ENCODE measurements around the gene CDK5RAP2. TPM values are rescaled to one million over a fixed set of nuclear protein-coding genes. Genes with fewer than 3 reads are reported as not detected.
A peak's percentile ranks its signal among the peaks of the same experiment; 100 is the strongest.

The CDK5RAP2 gene
- total RNA-seq, 1 experiment from 2014 or later = 56.4 TPM

- Histone ChIP-seq H4K20me1 (ENCODE audit: control insufficient read depth, insufficient read depth, insufficient read length) (no peaks in the 10 kb centered on the region), H3K4me1 (ENCODE audit: insufficient read depth, low read length) (no peaks in the 10 kb centered on the region), H2AFZ (ENCODE audit: low read length) (no peak overlapping the region), H3K23me2 (ENCODE audit: insufficient read length, low read depth, low read length, poor library complexity, severe bottlenecking) (no peaks in the 10 kb centered on the region), H3K79me2 (ENCODE audit: insufficient read depth, low read length) (no peaks in the 10 kb centered on the region), H3K9me3 (ENCODE audit: control insufficient read depth, low read depth, low read length) (no peaks in the 10 kb centered on the region), H3K18ac (ENCODE audit: insufficient read length, low read depth, low read length) (peak overlapping the region; percentile 84), H2BK12ac (ENCODE audit: insufficient read length, low read depth, low read length) (no peak overlapping the region), H3T11ph (ENCODE audit: low read length) (no peak overlapping the region), H2AK5ac (ENCODE audit: insufficient read length, low read length) (no peak overlapping the region), H2BK20ac (ENCODE audit: low read depth, low read length, poor library complexity, severe bottlenecking) (no peak overlapping the region), H3K27me3 (ENCODE audit: insufficient read depth, low read length) (no peaks in the 10 kb centered on the region), H3K27ac (ENCODE audit: insufficient read length, low read depth, low read length) (no peak overlapping the region), H4K8ac (replicated peaks; ENCODE audit: insufficient read length, low read depth, low read length) (no peak overlapping the region), H2BK5ac (ENCODE audit: insufficient read length, low read length) (no peak overlapping the region), H3K14ac (ENCODE audit: insufficient read depth, low read length) (no peak overlapping the region), H3K56ac (ENCODE audit: insufficient read length, low read depth, low read length) (no peak overlapping the region), H3K9ac (ENCODE audit: extremely low read depth, insufficient read length, low read length) (no peak overlapping the region), H3K79me1 (ENCODE audit: insufficient read depth, low read depth, low read length, poor library complexity, severe bottlenecking) (no peaks in the 10 kb centered on the region), H4K91ac (ENCODE audit: insufficient read length, low read depth, low read length) (no peak overlapping the region), H2BK120ac (ENCODE audit: low read depth, low read length, poor library complexity, severe bottlenecking) (peak overlapping the region; percentile 54), H2BK15ac (ENCODE audit: low read depth, low read length) (0 out of 2 replicates have a peak overlapping the region, but pooled peaks have one; percentile 49), H3K23ac (ENCODE audit: insufficient read length, low read depth, low read length) (no peak overlapping the region), H4K5ac (ENCODE audit: insufficient read length, low read depth, low read length) (no peak overlapping the region), H3K4me2 (ENCODE audit: insufficient read depth, insufficient read length, low read length) (no peak overlapping the region), H3K4ac (ENCODE audit: low read depth, low read length) (no peak overlapping the region)
- Mint-ChIP-seq H3K4me3 (no peak overlapping the region), H3K4me1 (peaks cover 11 to 17% of the 10 kb centered on the region in 2 experiments; a peak in 3 of 4 replicates), H3K9me3 (peaks cover 4 to 5% of the 10 kb centered on the region in 2 experiments; a peak in 3 of 5 replicates), H3K27me3 (ENCODE audit: low read depth) (no peaks in the 10 kb centered on the region; the same call in 1 of the 2 replicates), H3K36me3 (ENCODE audit: insufficient read depth in 1 of 3, low read depth in 3 of 3) (peaks cover 0 to 5% (median 5%) of the 10 kb centered on the region in 3 experiments; a peak in 3 of 7 replicates), H3K27ac (peak overlapping the region in 2 of 3 experiments; percentile 37 to 70; a peak in 4 of 7 replicates)
- no CpG with 5 or more reads among the region's 4 CpGs for WGBS (ENCODE audit: extremely low coverage, insufficient read length, low lambda C conversion rate)
- DNase-seq = peak; percentile 70
- TF ChIP-seq CTCF (conservative IDR thresholded peaks at IDR 0.05) = peak; percentile 49; the same call in 2 of the 3 replicates
Observed at GRCh38 chr9:120366644-120367019, 213.3 kb downstream of the CDK5RAP2 start.

Measured in H9 (cell line).